B cell (primary cell): ENCODE measurements around the gene CMIP. TPM values are rescaled to one million over a fixed set of nuclear protein-coding genes. Genes with fewer than 3 reads are reported as not detected.
A peak's percentile ranks its signal among the peaks of the same experiment; 100 is the strongest.

ENCODE experiments used
- ATAC-seq: fragments of 200-7000 bp; cut with Tn5 transposase; one replicate; pipeline ENCODE4 v1.10.0; 2021; ENCODE audit warnings: low read depth, mild to moderate bottlenecking, moderate number of reproducible peaks, moderate library complexity
- CTCF ChIA-PET: fragments of 350-600 bp; sonication (Branson Sonifier 250); formaldehyde crosslinking; loops from one replicate; lab custom pipeline; 2021; ENCODE audit warnings: antibody characterized with exemption, inconsistent platforms; lab: Charles Lee
- POLR2A ChIA-PET: fragments of 350-600 bp; sonication (Branson Sonifier 250); formaldehyde crosslinking; loops from one replicate; lab custom pipeline; 2021; ENCODE audit warnings: antibody characterized with exemption; lab: Charles Lee
- DNase-seq: peaks from one replicate; pipeline ENCODE4 v3.0.0; 2013
- H2AFZ ChIP-seq: 2 replicates; pipeline ENCODE4 v1.6.1; 2012; ENCODE audit warnings: mild to moderate bottlenecking, low read depth, low read length; ENCODE audit not compliant: insufficient read depth, poor library complexity, severe bottlenecking
- H3K27ac ChIP-seq, 2 donors: 1 replicate in 1 of 2; 2 replicates in 1 of 2; pipeline ENCODE4 v1.5.1; 2012 to 2013; ENCODE audit warnings: low read length in 2 of 2, mild to moderate bottlenecking in 2 of 2, moderate library complexity in 1 of 2
- H3K27me3 ChIP-seq, 4 experiments: fragments of 200-600 bp in 1 of 4; sonication (generic) in 1 of 4; replicated peaks in 1 of 4; 1 replicate in 2 of 4; 2 replicates in 2 of 4; pipeline versions ENCODE4 v1.6.1 to v1.7.0; 2013 to 2016; ENCODE audit warnings: low read length in 3 of 4, mild to moderate bottlenecking in 2 of 4, mixed read lengths in 1 of 4, moderate library complexity in 1 of 4; ENCODE audit not compliant: insufficient read depth in 4 of 4, control insufficient read depth in 3 of 4; ENCODE audit errors: control extremely low read depth in 1 of 4
- H3K36me3 ChIP-seq, 2 experiments: replicated peaks in 1 of 2; 1 replicate in 1 of 2; 2 replicates in 1 of 2; pipeline versions ENCODE4 v1.6.1 to v1.7.1; 2013; ENCODE audit warnings: low read length in 1 of 2; ENCODE audit not compliant: insufficient read depth in 2 of 2, control insufficient read depth in 1 of 2; ENCODE audit errors: control extremely low read depth in 1 of 2, extremely low read depth in 1 of 2
- H3K4me1 ChIP-seq, 2 donors: fragments of 200-600 bp in 1 of 2; sonication (generic) in 1 of 2; 1 replicate in 1 of 2; 2 replicates in 1 of 2; pipeline versions ENCODE4 v1.5.1 to v1.6.1; 2013 to 2017; ENCODE audit warnings: low read length in 2 of 2; ENCODE audit not compliant: control insufficient read depth in 2 of 2, insufficient read depth in 2 of 2
- H3K4me2 ChIP-seq: replicated peaks from 2 replicates; pipeline ENCODE3; 2012; ENCODE audit warnings: mild to moderate bottlenecking, low read depth, low read length; ENCODE audit not compliant: poor library complexity, severe bottlenecking
- H3K4me3 ChIP-seq, 5 experiments: fragments of 200-600 bp in 1 of 5; sonication (generic) in 1 of 5; 1 replicate in 3 of 5; 2 replicates in 2 of 5; pipeline versions ENCODE4 v1.5.1 to v1.7.0; 2011 to 2016; ENCODE audit warnings: low read length in 4 of 5, mild to moderate bottlenecking in 4 of 5, low read depth in 2 of 5, control low read depth in 1 of 5, moderate library complexity in 1 of 5; ENCODE audit not compliant: insufficient read depth in 1 of 5; ENCODE audit errors: control extremely low read depth in 1 of 5, extremely low read depth in 1 of 5
- H3K79me2 ChIP-seq: fragments of 200-600 bp; sonication (generic); one replicate; pipeline ENCODE4 v1.6.0; 2016; ENCODE audit warnings: low read length; ENCODE audit not compliant: control insufficient read depth, insufficient read depth
- H3K9ac ChIP-seq: fragments of 200-600 bp; sonication (generic); 2 replicates; pipeline ENCODE4 v1.6.1; 2017; ENCODE audit warnings: mild to moderate bottlenecking, low read length, moderate library complexity
- H3K9me3 ChIP-seq, 3 donors: one replicate each; pipeline versions ENCODE4 v1.6.1 to v1.7.1; 2013; ENCODE audit warnings: low read length in 2 of 3; ENCODE audit not compliant: control insufficient read depth in 2 of 3, insufficient read depth in 1 of 3; ENCODE audit errors: control extremely low read depth in 1 of 3
- H4K20me1 ChIP-seq: 2 replicates; pipeline ENCODE4 v1.6.0; 2012; ENCODE audit warnings: mild to moderate bottlenecking, low read length; ENCODE audit not compliant: insufficient read depth, control insufficient read depth, poor library complexity, severe bottlenecking
- H3K27ac Mint-ChIP-seq: one replicate; pipeline ENCODE4 v1.8.0; 2021; ENCODE audit warnings: mixed read lengths
- H3K27me3 Mint-ChIP-seq: one replicate; pipeline ENCODE4 v1.8.0; 2021; ENCODE audit warnings: mixed read lengths
- H3K4me1 Mint-ChIP-seq: one replicate; pipeline ENCODE4 v1.8.0; 2021; ENCODE audit warnings: mixed read lengths
- H3K4me3 Mint-ChIP-seq: one replicate; pipeline ENCODE4 v1.8.0; 2021; ENCODE audit warnings: mixed read lengths
- H3K9me3 Mint-ChIP-seq: one replicate; pipeline ENCODE4 v1.8.0; 2022; ENCODE audit warnings: mixed read lengths; ENCODE audit not compliant: insufficient read depth
- CTCF ChIP-seq: fragments of 200-600 bp; IDR thresholded peaks from one replicate; pipeline ENCODE4 v1.8.0; 2022; ENCODE audit warnings: antibody characterized with exemption, mild to moderate bottlenecking
- EZH2 ChIP-seq: IDR thresholded peaks from 2 replicates; pipeline ENCODE4 v1.6.1; 2012; ENCODE audit warnings: borderline replicate concordance, low read depth, mild to moderate bottlenecking, moderate library complexity, low read length; ENCODE audit not compliant: insufficient read depth, poor library complexity, severe bottlenecking
- WGBS: methylation state at CpG from one replicate; pipeline ENCODE4 v1.1.5; 2013; ENCODE audit warnings: missing lambda C conversion rate; ENCODE audit not compliant: insufficient coverage; 5-methylcytosine and 5-hydroxymethylcytosine counted together
- intact Hi-C: fragments of 100-400 bp; cut with micrococcal nuclease; formaldehyde crosslinking; loops from one replicate; pipeline ENCODE4 v1.10.0; 2022
- polyA plus RNA-seq: library from polyadenylated mRNA; depleted of rRNA; stranded (reverse); fragments of >200 nt; gene quantifications from 2 replicates; pipeline ENCODE4 v1.2.3, GENCODE V29; 2012
- total RNA-seq, 2 donors: library from RNA; stranded (reverse); fragments of 120-200 nt in 1 of 2; gene quantifications; 1 replicate in 1 of 2; 2 replicates in 1 of 2; pipeline versions ENCODE4 v1.2.3 to v1.2.4, GENCODE V29; 2013 to 2022

The CMIP gene
- total and polyA plus RNA-seq, 2 donors (not counting 1 experiment from before 2014, with no cell fraction given): 27.1 to 155 TPM

- peaks cover 15 to 28% of the 10 kb centered on the region in 2 donors for H3K4me1 ChIP-seq
- H3K27me3 ChIP-seq: peaks cover 0 to 2% (median 1%) of the 10 kb centered on the region in 4 experiments
- POLR2A ChIA-PET: interaction anchor here (1.0 kb wide), 1 partner anchor 59 kb away, joined by 3 read pairs; no protein-coding TSS in a partner anchor
- Mint-ChIP-seq H3K27me3 (peaks cover 7% of the 10 kb centered on the region), H3K4me1 (peaks cover 24% of the 10 kb centered on the region), H3K9me3 (no peaks in the 10 kb centered on the region), H3K27ac (peak overlapping the region; percentile 17), H3K4me3 (no peak overlapping the region)
- H3K4me3 ChIP-seq: no peak overlapping the region
- 83% methylated on average over 1 of the region's 7 CpGs for WGBS
- H4K20me1 ChIP-seq: peaks cover 8% of the 10 kb centered on the region
- H3K27ac ChIP-seq: no peak overlapping the region
- intact Hi-C loops: loop anchor here (5.0 kb wide), 1 partner anchor 40 kb away; no protein-coding TSS in a partner anchor
- no peaks in the 10 kb centered on the region for H3K36me3 ChIP-seq
- CTCF ChIA-PET: interaction anchor here (1.3 to 1.6 kb wide), 3 partner anchors 38 to 39 kb away, joined by 3 to 5 read pairs (median 4); no protein-coding TSS in a partner anchor
- ATAC-seq: no peak
- no peak overlapping the region for H3K9ac ChIP-seq
- peak; percentile 44 for DNase-seq
- H3K9me3 ChIP-seq: no peaks in the 10 kb centered on the region
- no peak overlapping the region for H3K4me2 ChIP-seq
- H3K79me2 ChIP-seq: peaks cover 23% of the 10 kb centered on the region
- TF ChIP-seq EZH2 (no peak), CTCF (no peak)
- no peak overlapping the region for H2AFZ ChIP-seq
Measured at GRCh38 chr16:81442220-81442915, 2.2 kb upstream of the CMIP start.
